Epidermal melanocyte (primary cell): Measurements from ENCODE around the gene WFDC9.
"Not testable (repeated sequence)": the region's sequence is repeated elsewhere in the genome, so short reads cannot be mapped to it uniquely, and the experiment has no call there.

Experiments
- DNase-seq: peaks from one replicate; pipeline ENCODE4 v3.0.0; 2011; ENCODE audit warnings: low spot score; ENCODE audit not compliant: insufficient read length

The WFDC9 gene

DNA sequence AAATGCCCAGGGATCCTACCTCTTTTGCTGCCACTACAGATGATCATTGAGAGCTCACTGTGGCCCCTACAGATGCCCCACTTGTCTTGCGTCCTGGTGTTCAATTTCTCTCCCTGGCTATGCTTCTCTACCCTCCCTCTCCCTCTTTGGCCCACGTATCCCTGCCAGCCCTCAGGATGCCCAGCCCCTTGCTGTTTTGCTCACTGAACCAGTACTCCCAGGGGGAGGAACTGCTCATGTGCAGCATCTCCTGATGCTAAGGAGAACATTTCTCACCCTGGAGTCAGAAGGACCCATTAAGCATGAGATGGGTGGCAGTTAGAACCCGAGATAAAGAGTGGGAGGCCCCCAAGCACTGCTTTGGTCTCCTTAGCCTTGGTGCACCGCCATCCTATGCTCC is at the start of gene WFDC9:
Gene WFDC9, minus strand, starts transcription at position 101 of the 400 bp plus-strand sequence. CDS start 21,103 bp downstream, outside the sequence.
- DNase-seq = no peak

DNA sequence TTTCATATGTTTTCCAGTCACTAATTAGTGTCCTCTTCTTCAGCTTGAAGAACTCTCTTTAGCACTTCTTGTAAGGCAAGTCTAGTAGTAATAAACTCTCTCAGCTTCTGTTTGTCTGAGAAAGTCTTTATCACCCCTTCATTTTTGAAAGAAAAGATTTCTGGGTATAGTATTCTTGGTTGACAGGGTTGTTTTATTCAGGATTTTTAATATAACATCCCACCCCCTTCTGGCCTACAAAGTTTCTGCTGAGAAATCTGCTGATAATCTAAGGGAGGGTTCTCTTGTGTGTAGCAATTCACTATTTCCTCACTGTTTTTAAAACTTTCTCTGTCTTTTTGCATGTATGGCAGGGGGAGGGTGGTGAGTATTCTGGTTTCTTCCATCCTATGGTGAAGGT is 48.6 kb upstream of the WFDC9 start:
- DNase-seq = no peak

DNA sequence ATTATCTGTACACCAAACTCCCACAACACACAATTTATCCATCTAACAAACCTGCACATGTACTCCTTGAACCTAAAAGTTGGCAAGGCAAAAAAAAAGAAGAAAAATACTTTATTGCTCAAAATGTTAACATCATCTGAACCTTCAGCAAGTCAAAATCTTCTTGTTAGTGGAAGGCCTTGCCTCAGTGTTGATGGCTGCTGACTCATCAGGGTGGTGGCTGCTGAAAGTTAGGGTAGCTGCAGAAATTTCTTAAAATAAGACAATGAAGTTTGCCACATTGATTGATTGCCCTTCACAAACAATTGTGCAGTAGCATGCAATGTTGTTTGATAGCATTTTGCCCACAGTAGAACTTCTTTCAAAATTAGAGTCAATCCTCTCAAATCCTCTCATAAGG is 41.7 kb upstream of the WFDC9 start:
- no peak for DNase-seq

DNA sequence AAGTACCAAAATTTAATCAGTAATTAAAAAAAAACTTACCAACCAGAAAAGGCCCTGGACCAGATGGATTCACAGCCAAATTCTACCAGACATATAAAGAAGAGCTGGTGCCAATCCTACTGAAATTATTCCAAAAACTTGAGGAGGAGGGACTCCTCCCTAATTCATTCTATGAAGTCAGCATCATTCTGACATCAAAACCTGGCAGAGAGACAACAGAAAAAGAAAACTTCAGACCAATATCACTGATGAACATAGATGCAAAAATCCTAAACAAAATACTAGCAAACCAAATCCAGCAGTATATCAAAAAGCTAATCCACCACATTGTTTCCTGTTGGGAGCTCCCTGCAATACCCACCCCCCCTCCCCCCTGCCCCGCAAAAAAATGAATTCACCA is 39.1 kb upstream of the WFDC9 start, which contains the start of gene WFDC11:
Gene WFDC11, minus strand, starts transcription at position 101 of the 400 bp plus-strand sequence. CDS start 19,639 bp downstream, outside the sequence.
- no peak for DNase-seq

DNA sequence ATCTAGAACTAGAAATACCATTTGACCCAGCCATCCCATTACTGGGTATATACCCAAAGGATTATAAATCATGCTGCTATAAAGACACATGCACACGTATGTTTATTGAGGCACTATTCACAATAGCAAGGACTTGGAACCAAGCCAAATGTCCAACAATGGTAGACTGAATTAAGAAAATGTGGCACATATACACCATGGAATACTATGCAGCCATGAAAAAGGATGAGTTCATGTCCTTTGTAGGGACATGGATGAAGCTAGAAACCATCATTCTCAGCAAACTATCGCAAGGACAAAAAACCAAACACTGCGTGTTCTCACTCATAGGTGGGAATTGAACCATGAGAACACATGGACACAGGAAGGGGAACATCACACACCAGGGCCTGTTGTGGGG is 26.0 kb upstream of the WFDC9 start:
- DNase-seq = not testable (repeated sequence)

DNA sequence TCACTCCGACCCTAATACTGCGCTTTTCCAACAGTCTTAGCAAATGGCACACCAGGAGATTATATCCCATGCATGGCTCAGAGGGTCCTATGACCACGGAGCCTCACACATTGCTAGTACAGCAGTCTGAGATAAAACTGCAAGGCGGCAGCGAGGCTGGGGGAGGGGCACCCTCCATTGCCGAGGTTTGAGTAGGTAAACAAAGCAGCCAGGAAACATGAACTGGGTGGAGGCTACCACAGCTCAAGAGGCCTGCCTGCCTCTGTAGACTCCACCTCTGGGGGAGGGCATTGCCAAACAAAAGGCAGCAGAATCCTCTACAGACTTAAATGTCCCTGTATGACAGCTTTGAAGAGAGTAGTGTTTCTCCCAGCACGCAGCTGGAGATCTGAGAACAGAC is 20.6 kb upstream of the WFDC9 start:
- not testable (repeated sequence) for DNase-seq

DNA sequence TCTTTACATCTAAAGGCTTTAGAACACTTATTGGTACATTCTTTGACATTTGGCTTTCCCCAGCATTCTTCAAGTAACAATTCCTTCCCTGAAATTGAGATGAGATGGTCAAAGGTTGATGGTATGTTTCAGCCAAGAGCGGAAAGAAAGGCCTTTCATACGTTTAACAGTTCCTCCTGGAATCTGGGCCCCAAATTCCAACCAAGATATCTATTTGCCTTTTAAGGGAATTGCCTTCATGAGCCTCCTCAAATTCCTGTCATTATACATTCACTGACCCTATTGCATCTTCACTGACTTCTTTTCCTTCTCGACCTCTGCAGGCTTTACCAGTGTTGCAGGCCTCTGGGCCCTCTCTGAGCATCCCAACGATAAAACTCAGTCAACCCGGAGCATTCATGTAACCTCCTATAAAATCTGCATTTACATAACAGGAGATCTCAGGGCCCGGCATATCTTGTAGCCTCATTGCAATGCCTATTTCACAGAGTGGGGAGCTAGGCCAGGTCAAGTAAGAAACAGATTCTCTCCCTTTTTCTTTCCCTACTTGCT is 18.3 kb upstream of the WFDC9 start:
- DNase-seq = no peak

DNA sequence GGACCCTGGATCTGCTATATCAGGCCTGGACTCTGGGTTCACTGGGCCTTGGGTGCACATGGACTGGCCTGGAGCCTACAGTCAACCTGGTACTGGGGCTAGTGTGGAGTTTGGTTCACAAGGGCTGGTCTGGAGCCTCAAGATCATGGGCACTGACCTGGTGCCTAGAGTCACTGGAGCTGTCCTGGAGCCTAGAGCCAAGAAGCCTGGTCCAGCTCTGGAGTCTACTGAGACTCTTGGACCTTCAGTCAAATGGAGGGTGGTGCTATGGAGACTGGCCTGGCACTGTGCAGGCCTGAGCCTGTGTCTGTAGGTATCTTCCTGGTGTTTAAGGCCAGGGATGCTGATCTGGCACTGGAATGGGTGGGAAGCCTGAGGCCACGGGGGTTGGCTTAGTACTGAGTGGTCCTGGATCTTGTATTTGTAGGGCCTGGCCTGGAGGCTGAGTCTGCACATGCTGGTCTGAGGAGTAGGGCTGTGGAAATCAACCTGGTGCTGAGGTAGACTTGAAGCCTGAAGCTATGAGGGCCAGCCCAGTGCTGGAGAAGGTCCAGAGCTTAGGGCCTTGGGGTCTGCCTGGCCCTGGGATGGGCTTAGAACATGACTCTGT is 16.5 kb upstream of the WFDC9 start:
- DNase-seq = no peak

DNA sequence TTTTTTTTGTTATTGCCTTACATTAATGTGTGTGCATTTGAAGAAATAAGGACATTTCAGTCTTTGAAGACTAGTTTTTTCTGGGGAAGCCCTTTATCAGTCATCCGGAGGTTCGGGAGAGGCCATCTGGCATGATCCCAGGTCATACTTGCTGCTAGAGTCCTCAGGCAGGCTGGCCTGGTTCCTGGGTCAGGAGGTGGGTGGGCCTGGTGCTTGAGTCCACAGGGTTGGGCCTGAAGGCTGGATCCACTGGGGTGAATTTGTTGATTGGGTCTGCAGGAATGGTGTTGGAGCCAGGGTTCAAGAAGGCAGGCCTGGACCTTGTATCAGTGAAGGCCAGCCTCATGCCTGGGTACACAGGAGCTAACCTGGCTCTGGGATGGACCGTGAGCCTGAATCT is 15.8 kb upstream of the WFDC9 start:
- DNase-seq = no peak

DNA sequence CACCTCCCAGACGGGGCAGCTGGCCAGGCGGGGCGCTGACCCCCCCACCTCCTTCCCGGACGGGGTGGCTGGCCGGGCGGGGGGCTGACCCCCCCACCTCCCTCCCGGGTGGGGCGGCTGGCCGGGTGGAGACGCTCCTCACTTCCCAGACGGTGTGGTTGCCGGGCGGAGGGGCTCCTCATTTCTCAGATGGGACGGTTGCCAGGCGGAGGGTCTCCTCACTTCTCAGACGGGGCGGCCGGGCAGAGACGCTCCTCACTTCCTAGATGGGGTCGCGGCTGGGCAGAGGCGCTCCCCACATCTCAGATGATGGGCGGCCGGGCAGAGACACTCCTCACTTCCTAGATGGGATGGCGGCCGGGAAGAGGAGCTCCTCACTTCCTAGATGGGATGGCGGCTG is 14.8 kb upstream of the WFDC9 start:
- DNase-seq = not testable (repeated sequence)

DNA sequence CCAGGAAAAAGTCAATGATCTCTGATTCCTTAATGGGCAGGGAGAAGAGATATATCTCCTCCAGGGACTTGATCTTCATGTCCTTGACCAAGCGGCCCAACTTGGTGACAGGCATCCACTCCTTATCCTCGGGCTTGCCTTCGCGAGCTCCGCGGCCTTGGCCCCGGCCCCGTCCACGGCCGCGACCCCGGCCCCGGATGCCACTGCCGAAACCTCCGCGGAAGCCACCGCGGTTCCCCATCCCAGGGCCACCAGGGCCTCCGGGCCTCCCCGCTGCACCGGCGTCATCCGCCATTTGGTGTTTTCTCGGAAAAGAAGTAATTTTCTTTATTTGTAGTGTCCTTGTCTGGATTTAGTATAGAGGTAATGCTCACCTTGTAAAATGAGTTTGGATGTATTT is 10.0 kb upstream of the WFDC9 start:
- not testable (repeated sequence) for DNase-seq

DNA sequence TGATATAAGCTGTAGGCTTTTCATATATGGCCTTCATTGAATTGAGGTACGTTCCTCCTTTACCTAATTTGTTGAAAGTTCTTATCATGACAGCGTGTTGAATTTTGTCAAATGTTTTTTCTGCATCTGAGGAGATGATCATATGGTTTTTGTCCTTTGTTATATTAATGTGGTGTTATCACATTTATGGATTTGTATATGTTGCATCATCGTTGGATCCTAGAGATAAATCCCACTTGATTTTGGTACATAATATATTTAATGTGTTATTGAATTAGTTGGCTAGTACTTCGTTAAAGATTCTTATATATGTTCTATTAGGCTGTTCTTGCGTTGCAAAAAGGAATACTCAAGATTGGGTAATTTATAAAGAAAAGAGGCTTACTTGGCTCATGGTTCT is 8.6 kb upstream of the WFDC9 start:
- DNase-seq = no peak

DNA sequence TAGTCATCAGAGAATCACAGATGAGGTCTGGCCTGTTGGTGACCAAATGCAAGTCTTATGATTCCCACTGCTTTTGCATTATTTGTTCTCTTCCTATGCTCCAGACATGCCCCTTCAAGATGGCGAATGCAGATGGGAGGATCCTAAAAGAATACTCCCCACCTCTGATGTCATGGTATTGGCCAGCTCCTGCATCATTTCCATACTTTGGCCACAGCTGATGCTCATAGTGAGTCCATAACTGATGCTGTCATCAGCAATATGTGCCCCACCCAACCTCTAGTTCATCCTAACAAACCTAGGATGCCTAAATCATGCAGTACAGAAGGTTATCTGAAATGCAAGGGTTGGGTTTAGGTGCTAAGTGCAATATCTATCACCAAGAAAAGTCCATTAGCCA is 5.4 kb upstream of the WFDC9 start:
- no peak for DNase-seq

DNA sequence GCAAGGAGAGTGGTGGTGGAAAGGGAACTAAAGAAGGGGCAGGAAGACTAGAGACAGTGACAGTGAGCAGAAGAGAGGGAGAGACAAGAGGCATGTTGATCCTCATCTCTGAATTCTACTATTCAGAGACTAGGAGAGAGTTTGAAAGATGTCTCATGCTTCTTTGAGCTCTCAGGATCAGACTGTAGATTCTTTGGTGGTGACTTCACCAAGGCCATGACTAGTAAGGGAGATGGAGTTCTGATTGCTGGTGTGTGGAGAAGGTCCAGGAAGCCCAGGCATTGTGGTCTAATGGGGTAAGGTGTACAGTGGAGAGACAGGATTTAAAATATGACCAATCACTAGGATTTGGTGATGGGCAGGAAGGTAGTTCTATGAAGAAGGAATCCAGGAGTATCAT is 713 bp downstream of the WFDC9 start:
- no peak for DNase-seq

DNA sequence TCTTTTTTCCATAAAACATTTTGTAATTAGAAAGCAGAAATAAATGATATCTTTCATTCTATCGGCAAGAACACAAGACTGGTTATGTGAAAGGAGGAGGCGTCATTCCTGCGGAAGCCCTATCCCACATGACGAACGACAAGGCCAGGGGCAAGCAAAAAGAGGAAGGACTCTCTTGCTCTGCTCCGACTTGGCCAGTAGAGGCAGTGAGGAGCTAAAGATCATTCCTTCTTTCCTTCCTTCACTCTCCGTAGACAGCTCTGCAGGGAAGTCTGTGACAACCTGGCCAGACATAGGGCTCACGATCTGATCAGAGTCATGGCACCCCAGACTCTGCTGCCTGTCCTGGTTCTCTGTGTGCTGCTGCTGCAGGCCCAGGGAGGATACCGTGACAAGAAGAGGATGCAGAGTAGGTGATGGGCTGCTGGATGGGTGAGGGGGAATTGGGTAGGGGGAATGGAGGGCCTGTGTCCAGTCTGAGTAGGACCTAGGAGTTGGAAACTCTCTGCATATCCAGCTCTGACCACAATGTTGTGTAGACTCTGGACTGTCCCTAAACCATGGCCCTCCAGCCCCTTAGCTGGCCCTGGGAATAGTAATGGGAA is 1.5 kb downstream of the WFDC9 start, which contains the start of gene WFDC10A:
Gene WFDC10A, plus strand, starts transcription at position 244 of the 605 bp plus-strand sequence. Its CDS starts 75 bp downstream, at position 319.
- DNase-seq = peak; percentile 54

DNA sequence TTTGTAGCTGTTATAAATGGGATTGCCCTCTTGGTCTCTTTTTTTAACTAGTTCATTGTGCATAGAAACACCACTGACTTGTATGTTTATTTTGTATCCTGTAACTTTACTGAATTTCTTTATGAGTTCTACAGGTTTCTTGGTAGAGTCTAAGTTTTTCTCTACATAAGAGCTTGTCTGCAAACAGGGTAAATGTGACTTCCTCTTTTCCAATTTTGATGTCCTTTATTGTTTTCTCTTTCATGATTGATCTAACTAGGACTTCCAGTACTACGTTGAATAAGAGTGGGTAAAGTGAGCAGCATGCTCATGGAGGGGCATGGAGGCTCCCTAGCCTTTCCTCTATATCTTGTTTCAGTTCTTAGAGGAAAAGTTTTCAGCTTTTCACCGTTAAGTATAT is 4.5 kb downstream of the WFDC9 start:
- DNase-seq = no peak

DNA sequence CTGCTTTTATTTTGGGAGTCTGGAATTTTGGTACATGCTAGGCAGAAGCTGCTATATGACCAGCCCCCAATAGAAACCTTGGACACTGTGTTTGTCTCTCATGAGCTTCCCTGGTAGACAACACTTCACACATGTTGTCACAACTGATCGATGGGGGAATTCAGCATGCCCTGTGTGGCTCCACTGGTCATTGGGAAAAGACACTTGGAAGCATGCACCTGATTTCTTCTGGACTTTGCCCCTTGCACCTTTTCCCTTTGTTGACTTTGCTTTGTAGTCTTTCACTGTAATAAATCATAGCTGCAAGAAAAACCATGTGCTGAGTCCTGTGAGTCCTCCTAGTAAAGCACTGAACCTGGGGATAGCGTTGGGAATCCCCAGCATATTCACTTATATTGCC is 9.5 kb downstream of the WFDC9 start:
- DNase-seq = no peak

DNA sequence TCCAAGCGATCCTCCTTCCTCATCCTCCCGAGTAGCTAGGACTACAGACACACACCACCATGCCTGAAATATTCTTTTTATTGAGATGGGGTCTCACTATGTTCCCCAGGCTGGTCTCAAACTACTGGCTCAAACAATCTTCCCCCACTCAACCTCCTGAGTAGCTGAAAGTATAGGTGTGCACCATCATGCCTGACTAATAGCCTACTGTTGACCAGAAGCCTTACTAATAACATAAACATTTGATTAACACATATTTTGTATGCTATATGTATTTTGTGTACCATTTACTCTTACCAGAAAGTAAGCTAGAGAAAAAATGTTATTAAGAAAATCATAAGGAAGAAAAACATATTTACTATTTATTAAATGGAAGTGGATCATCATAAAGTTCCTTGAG is 13.5 kb downstream of the WFDC9 start:
- no peak for DNase-seq

DNA sequence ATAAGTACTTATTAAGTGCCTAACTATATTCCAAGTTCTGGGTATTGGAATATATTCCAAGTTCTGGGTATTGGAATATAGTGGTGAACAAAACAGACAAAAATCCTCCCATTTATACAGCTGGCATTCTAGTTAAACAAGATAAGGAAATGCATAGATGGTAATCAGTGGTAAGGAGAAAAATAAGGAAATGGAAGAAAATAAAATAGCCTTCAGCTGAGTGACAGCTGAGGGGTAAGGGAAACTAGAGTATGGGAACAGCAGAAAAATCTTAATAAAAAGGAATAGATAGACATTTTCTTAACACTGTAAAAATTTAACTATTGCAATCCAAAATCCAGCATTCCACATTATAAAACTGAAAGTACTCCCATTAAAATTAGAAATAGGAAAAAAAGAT is 18.8 kb downstream of the WFDC9 start:
- no peak for DNase-seq

DNA sequence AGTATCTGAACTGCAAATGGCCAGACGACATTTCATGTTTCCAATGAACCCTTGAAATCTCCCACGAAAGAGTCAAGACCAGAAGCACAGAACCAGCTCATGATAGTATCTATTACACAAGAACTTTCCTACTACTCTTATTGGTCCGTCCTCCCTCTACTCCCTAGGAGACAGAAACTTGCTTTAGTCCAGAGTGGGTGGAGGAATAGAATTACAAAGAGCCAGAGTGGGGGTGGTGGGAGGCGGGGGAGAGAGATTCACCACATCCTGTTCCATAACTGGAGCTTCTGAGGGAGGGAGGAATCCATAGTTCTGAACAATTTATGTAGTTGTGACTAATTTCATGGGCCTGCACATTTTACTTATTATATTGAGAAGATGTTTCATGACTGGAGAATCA is 20.0 kb downstream of the WFDC9 start:
- DNase-seq = peak; percentile 28

DNA sequence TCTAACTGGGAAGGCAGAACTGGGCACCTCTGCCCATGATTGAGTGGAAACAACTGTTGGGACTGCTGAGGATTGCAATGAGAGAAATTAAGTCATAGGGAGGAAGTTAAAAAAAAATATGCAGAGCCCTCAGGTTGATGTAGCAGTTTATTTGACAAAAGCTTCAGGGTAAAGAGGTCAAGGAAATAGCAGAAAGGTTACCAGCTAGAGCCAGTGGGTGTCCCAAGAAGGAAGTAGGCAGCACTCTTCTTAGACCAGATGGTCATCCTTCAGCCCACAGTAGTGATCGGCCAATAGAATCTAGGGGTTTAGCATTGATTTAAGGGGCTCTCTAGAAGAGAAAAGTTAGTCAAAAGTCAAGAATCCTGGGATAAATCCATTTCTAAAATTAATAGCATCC is 23.3 kb downstream of the WFDC9 start:
- DNase-seq = no peak

DNA sequence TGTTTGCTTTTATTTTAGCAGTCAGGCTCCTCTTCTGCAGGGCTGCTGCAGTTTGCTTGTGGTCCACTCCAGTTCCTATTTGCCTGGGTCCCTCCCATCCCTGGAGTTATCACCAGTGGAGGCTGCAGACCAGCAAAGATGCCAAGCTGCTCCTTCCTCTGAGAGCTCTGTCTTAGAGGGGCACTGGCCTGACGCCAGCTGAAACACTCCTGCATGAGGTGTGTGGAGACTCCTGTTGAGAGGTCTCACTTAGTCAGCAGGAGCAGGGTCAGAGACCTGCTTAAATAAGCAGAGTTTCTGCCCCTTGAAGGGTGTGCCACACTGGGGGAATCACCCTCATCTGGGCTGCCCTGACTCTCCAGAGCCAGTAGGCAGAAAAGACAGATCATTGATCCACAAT is 35.8 kb downstream of the WFDC9 start:
- no peak for DNase-seq

DNA sequence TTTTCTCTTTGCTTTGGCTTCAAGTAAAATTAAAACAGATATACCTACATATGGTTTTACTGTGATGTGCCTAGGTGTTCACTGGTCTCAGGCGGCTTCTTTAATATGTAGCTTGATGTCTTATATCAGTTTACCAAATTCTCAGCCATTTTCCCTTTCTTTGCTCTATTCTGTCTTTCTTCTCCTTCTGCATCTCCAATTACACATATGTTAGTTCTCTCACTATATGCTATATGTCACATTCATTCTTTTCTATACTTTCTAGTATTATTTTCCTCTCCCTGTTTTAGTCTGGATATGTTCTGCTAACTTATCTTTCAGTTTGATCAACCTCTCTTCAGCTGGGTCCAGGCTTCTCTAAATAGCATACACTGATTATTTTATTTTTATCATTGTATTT is 37.6 kb downstream of the WFDC9 start:
- no peak for DNase-seq
